H9 (cell line): ENCODE measurements around the gene FUT6. TPM values are rescaled to one million over a fixed set of nuclear protein-coding genes. Genes with fewer than 3 reads are reported as not detected.

Source experiments
- DNase-seq: peaks from one replicate; pipeline ENCODE4 v3.0.0-alpha.2; 2017
- H2AFZ ChIP-seq: one replicate; pipeline ENCODE4 v1.6.1; 2013; ENCODE audit warnings: mild to moderate bottlenecking, low read length, control low read depth, moderate library complexity
- H2AK5ac ChIP-seq: 2 replicates; pipeline ENCODE4 v1.6.1; 2013; ENCODE audit warnings: low read length, control low read depth, mixed read lengths; ENCODE audit not compliant: insufficient read length
- H2BK120ac ChIP-seq: one replicate; pipeline ENCODE4 v1.6.1; 2013; ENCODE audit warnings: low read depth, mild to moderate bottlenecking, low read length, control low read depth, inconsistent platforms; ENCODE audit not compliant: poor library complexity, severe bottlenecking
- H2BK12ac ChIP-seq: 2 replicates; pipeline ENCODE4 v1.6.1; 2013; ENCODE audit warnings: low read length, control low read depth, mixed read lengths, low read depth; ENCODE audit not compliant: insufficient read length
- H2BK15ac ChIP-seq: 2 replicates; pipeline ENCODE4 v1.6.1; 2013; ENCODE audit warnings: low read depth, low read length, control low read depth
- H2BK20ac ChIP-seq: one replicate; pipeline ENCODE4 v1.6.1; 2013; ENCODE audit warnings: low read depth, mild to moderate bottlenecking, low read length, control low read depth, inconsistent platforms; ENCODE audit not compliant: poor library complexity, severe bottlenecking
- H2BK5ac ChIP-seq: 2 replicates; pipeline ENCODE4 v1.6.1; 2013; ENCODE audit warnings: low read length, control low read depth, mixed read lengths; ENCODE audit not compliant: insufficient read length
- H3K14ac ChIP-seq: 2 replicates; pipeline ENCODE4 v1.6.1; 2013; ENCODE audit warnings: low read length, control low read depth; ENCODE audit not compliant: insufficient read depth
- H3K18ac ChIP-seq: 2 replicates; pipeline ENCODE4 v1.6.1; 2013; ENCODE audit warnings: low read depth, mild to moderate bottlenecking, mixed read lengths, low read length, control low read depth; ENCODE audit not compliant: insufficient read length
- H3K23ac ChIP-seq: 2 replicates; pipeline ENCODE4 v1.6.1; 2013; ENCODE audit warnings: low read length, control low read depth, mixed read lengths, low read depth; ENCODE audit not compliant: insufficient read length
- H3K23me2 ChIP-seq: 2 replicates; pipeline ENCODE4 v1.6.1; 2013; ENCODE audit warnings: low read depth, mild to moderate bottlenecking, mixed read lengths, low read length, control low read depth; ENCODE audit not compliant: insufficient read length, poor library complexity, severe bottlenecking
- H3K27ac ChIP-seq: 2 replicates; pipeline ENCODE4 v1.5.1; 2013; ENCODE audit warnings: low read length, control low read depth, mixed read lengths, low read depth; ENCODE audit not compliant: insufficient read length
- H3K27me3 ChIP-seq: 2 replicates; pipeline ENCODE4 v1.6.1; 2013; ENCODE audit warnings: low read length, control low read depth, inconsistent platforms; ENCODE audit not compliant: insufficient read depth
- H3K4ac ChIP-seq: 2 replicates; pipeline ENCODE4 v1.6.1; 2013; ENCODE audit warnings: low read depth, mild to moderate bottlenecking, control low read depth, inconsistent platforms, low read length, moderate library complexity
- H3K4me1 ChIP-seq: 2 replicates; pipeline ENCODE4 v1.6.1; 2013; ENCODE audit warnings: low read length, control low read depth, inconsistent platforms; ENCODE audit not compliant: insufficient read depth
- H3K4me2 ChIP-seq: 2 replicates; pipeline ENCODE4 v1.6.1; 2013; ENCODE audit warnings: low read length, control low read depth, mixed read lengths; ENCODE audit not compliant: insufficient read length, insufficient read depth
- H3K56ac ChIP-seq: 2 replicates; pipeline ENCODE4 v1.6.1; 2013; ENCODE audit warnings: low read depth, mild to moderate bottlenecking, mixed read lengths, low read length, control low read depth; ENCODE audit not compliant: insufficient read length
- H3K79me1 ChIP-seq: 2 replicates; pipeline ENCODE4 v1.6.1; 2013; ENCODE audit warnings: low read depth, mild to moderate bottlenecking, moderate library complexity, low read length, control low read depth, inconsistent platforms; ENCODE audit not compliant: insufficient read depth, poor library complexity, severe bottlenecking
- H3K79me2 ChIP-seq: 2 replicates; pipeline ENCODE4 v1.6.1; 2013; ENCODE audit warnings: low read length, control low read depth, inconsistent platforms; ENCODE audit not compliant: insufficient read depth
- H3K9ac ChIP-seq: 2 replicates; pipeline ENCODE4 v1.6.1; 2013; ENCODE audit warnings: low read length, control low read depth, mixed read lengths; ENCODE audit not compliant: insufficient read length; ENCODE audit errors: extremely low read depth
- H3K9me3 ChIP-seq: one replicate; pipeline ENCODE4 v1.6.1; 2013; ENCODE audit warnings: low read depth, low read length, inconsistent platforms; ENCODE audit not compliant: control insufficient read depth
- H3T11ph ChIP-seq: one replicate; pipeline ENCODE4 v1.6.1; 2013; ENCODE audit warnings: mild to moderate bottlenecking, low read length, control low read depth, inconsistent platforms
- H4K20me1 ChIP-seq: one replicate; pipeline ENCODE4 v1.6.1; 2013; ENCODE audit not compliant: control insufficient read depth, insufficient read length, insufficient read depth
- H4K5ac ChIP-seq: 2 replicates; pipeline ENCODE4 v1.6.1; 2013; ENCODE audit warnings: low read depth, mild to moderate bottlenecking, mixed read lengths, low read length, control low read depth; ENCODE audit not compliant: insufficient read length
- H4K8ac ChIP-seq: replicated peaks from 2 replicates; pipeline ENCODE4 v1.6.1; 2013; ENCODE audit warnings: low read length, control low read depth, mixed read lengths, low read depth; ENCODE audit not compliant: insufficient read length
- H4K91ac ChIP-seq: 2 replicates; pipeline ENCODE4 v1.6.1; 2013; ENCODE audit warnings: low read depth, mild to moderate bottlenecking, moderate library complexity, mixed read lengths, low read length, control low read depth; ENCODE audit not compliant: insufficient read length
- H3K27ac Mint-ChIP-seq, 3 experiments: 2 replicates in 2 of 3; 3 replicates in 1 of 3; pipeline ENCODE4 v1.8.0; 2020 to 2021; ENCODE audit warnings: mixed read lengths in 3 of 3, mild to moderate bottlenecking in 1 of 3, moderate library complexity in 1 of 3
- H3K27me3 Mint-ChIP-seq: 2 replicates; pipeline ENCODE4 v1.8.0; 2021; ENCODE audit warnings: low read depth, mild to moderate bottlenecking, moderate library complexity, mixed read lengths
- H3K36me3 Mint-ChIP-seq, 3 experiments: 2 replicates in 2 of 3; 3 replicates in 1 of 3; pipeline ENCODE4 v1.8.0; 2020 to 2021; ENCODE audit warnings: low read depth in 3 of 3, mixed read lengths in 3 of 3; ENCODE audit not compliant: insufficient read depth in 1 of 3
- H3K4me1 Mint-ChIP-seq, 2 experiments: 2 replicates each; pipeline ENCODE4 v1.8.0; 2020; ENCODE audit warnings: mixed read lengths in 2 of 2
- H3K4me3 Mint-ChIP-seq, 2 experiments: 2 replicates in 1 of 2; 3 replicates in 1 of 2; pipeline ENCODE4 v1.8.0; 2020 to 2021; ENCODE audit warnings: mild to moderate bottlenecking in 2 of 2, mixed read lengths in 2 of 2, moderate library complexity in 1 of 2
- H3K9me3 Mint-ChIP-seq, 2 experiments: 2 replicates in 1 of 2; 3 replicates in 1 of 2; pipeline ENCODE4 v1.8.0; 2020; ENCODE audit warnings: mild to moderate bottlenecking in 2 of 2, mixed read lengths in 2 of 2, moderate library complexity in 1 of 2
- CTCF ChIP-seq: fragments of 200-600 bp; sonication (generic); conservative IDR thresholded peaks from 3 replicates; pipeline ENCODE4 v1.8.0; 2021; ENCODE audit warnings: antibody characterized with exemption, mild to moderate bottlenecking
- WGBS: extraction: QIAGEN DNeasy Blood & Tissue Kit; methylation state at CpG from one replicate; pipeline ENCODE4 v1.1.7; 2013; ENCODE audit warnings: missing lambda C conversion rate, low lambda C conversion rate, mixed read lengths; ENCODE audit not compliant: insufficient read length; ENCODE audit errors: extremely low coverage; 5-methylcytosine and 5-hydroxymethylcytosine counted together
- total RNA-seq: library from RNA; stranded (reverse); gene quantifications from 2 replicates; pipeline ENCODE4 v1.2.1, GENCODE V29; 2021

Gene FUT6
- total RNA-seq, 1 experiment from 2014 or later: 0.13 TPM

GRCh38 chr19:5832527-5833216, 6.8 kb downstream of the FUT6 start:
- H3K36me3 Mint-ChIP-seq: no peaks in the 10 kb centered on the region
- no peaks in the 10 kb centered on the region for H3K79me1 ChIP-seq
- H3K27ac Mint-ChIP-seq: no peak overlapping the region; a peak in 1 of 7 replicates
- H3K23ac ChIP-seq: no peak overlapping the region
- H3K27ac ChIP-seq: no peak overlapping the region
- no peaks in the 10 kb centered on the region for H3K9me3 ChIP-seq
- peaks cover 46% of the 10 kb centered on the region for H3K27me3 Mint-ChIP-seq
- no peak overlapping the region for H2BK20ac ChIP-seq
- no CpG with 5 or more reads among the region's 6 CpGs for WGBS
- H3K4ac ChIP-seq: no peak overlapping the region
- H3K79me2 ChIP-seq: no peaks in the 10 kb centered on the region
- no peak overlapping the region for H2BK5ac ChIP-seq
- H3K9ac ChIP-seq: no peak overlapping the region
- H3K4me1 Mint-ChIP-seq: 0 out of 4 replicates have a peak, but pooled peaks cover 0 to 3% of the 10 kb centered on the region in 2 experiments
- TF ChIP-seq CTCF: no peak
- H2BK15ac ChIP-seq: no peak overlapping the region
- no peak overlapping the region for H4K91ac ChIP-seq
- H3K56ac ChIP-seq: no peak overlapping the region
- DNase-seq: no peak
- peaks cover 9% of the 10 kb centered on the region for H3K23me2 ChIP-seq
- H3K9me3 Mint-ChIP-seq: no peaks in the 10 kb centered on the region; a peak in 1 of 5 replicates
- H2AK5ac ChIP-seq: no peak overlapping the region
- H3K4me2 ChIP-seq: no peak overlapping the region
- no peaks in the 10 kb centered on the region for H3K27me3 ChIP-seq
- H3K14ac ChIP-seq: no peak overlapping the region
- no peaks in the 10 kb centered on the region for H3K4me1 ChIP-seq
- H2BK120ac ChIP-seq: no peak overlapping the region
- H3K4me3 Mint-ChIP-seq: no peak overlapping the region
- no peaks in the 10 kb centered on the region for H4K20me1 ChIP-seq
- H4K8ac ChIP-seq: no peak overlapping the region
- no peak overlapping the region for H2BK12ac ChIP-seq
- no peak overlapping the region for H2AFZ ChIP-seq
- H3T11ph ChIP-seq: no peak overlapping the region
- no peak overlapping the region for H3K18ac ChIP-seq
- no peak overlapping the region for H4K5ac ChIP-seq
